ENCODE results near the gene IZUMO4.

DNA sequence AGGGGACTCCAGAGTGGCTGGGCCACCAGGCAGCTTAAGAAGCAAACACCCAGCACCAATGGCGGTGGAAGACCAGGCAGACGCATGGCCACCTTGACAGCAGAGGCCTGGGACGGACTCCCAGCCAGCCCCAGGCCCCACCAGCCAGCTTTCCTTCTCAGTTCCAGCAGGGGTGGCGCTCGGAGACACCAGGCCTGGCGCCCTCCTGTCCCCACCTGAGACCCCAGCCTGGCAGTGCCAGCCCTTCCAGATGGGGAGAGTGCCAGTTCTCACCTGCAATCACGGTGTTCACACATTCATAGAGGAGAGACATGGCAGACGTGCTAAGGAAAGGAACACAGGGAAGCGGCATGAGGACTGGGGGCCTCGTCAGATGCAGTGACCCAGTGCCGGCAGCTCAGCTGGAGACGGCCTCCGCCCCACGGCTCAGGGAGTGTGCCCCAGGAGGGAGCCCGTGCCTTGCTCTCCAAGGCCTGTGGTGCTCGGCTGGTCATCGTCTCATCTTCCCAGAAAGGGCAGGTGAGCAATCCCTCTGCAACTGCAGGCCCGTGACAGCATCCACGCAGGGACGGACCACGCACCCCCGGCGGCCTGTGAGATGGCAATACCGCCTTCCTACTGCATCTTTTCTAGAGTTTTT is 30.3 kb downstream of the IZUMO4 start:
- TF ChIP-seq, protein P1, sequence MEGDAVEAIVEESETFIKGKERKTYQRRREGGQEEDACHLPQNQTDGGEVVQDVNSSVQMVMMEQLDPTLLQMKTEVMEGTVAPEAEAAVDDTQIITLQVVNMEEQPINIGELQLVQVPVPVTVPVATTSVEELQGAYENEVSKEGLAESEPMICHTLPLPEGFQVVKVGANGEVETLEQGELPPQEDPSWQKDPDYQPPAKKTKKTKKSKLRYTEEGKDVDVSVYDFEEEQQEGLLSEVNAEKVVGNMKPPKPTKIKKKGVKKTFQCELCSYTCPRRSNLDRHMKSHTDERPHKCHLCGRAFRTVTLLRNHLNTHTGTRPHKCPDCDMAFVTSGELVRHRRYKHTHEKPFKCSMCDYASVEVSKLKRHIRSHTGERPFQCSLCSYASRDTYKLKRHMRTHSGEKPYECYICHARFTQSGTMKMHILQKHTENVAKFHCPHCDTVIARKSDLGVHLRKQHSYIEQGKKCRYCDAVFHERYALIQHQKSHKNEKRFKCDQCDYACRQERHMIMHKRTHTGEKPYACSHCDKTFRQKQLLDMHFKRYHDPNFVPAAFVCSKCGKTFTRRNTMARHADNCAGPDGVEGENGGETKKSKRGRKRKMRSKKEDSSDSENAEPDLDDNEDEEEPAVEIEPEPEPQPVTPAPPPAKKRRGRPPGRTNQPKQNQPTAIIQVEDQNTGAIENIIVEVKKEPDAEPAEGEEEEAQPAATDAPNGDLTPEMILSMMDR (conservative IDR thresholded peaks at IDR 0.05; ENCODE audit: low read depth, low read length) = no peak
- no peak for TF ChIP-seq EZH2 (IDR thresholded peaks at IDR 0.05; ENCODE audit: borderline replicate concordance, low read depth, low read length, poor library complexity, severe bottlenecking)
